SK-N-SH (cell line): ENCODE results near the gene UTF1. TPM values are rescaled to one million over a fixed set of nuclear protein-coding genes. Genes with fewer than 3 reads are reported as not detected.
A peak's percentile ranks its signal among the peaks of the same experiment; 100 is the strongest.

ENCODE experiments used
- CTCF ChIA-PET: fragments of 300-600, 350-600 bp; formaldehyde crosslinking; extraction: SDS; loops from one replicate; lab custom pipeline; 2021; lab: Yijun Ruan, JAX
- POLR2A ChIA-PET: fragments of 350-600 bp; sonication (Branson Sonifier 250); formaldehyde crosslinking; extraction: SDS; loops from one replicate; lab custom pipeline; 2020; ENCODE audit warnings: antibody characterized with exemption, inconsistent platforms; lab: Yijun Ruan, JAX
- DNase-seq: peaks from one replicate; pipeline ENCODE4 v3.0.0; 2012
- H2AFZ ChIP-seq: fragments of 200-600 bp; sonication (generic); 2 replicates; pipeline ENCODE4 v1.8.1; 2016; ENCODE audit warnings: antibody characterized with exemption, mild to moderate bottlenecking, low read depth
- H3F3A ChIP-seq: fragments of 200-600 bp; sonication (generic); replicated peaks from 2 replicates; pipeline ENCODE3; 2016; ENCODE audit warnings: antibody characterized with exemption, mild to moderate bottlenecking; ENCODE audit not compliant: insufficient read depth
- H3K27ac ChIP-seq, 2 experiments: fragments of 200-500 bp in 1 of 2; fragments of 200-600 bp in 1 of 2; sonication (Bioruptor generic) in 1 of 2; sonication (generic), shearing (Covaris generic) in 1 of 2; 2 replicates each; pipeline versions ENCODE4 v1.5.1 to v1.6.1; 2014 to 2016; ENCODE audit warnings: low read depth in 2 of 2, inconsistent platforms in 1 of 2, low read length in 1 of 2, mild to moderate bottlenecking in 1 of 2, mixed read lengths in 1 of 2
- H3K27me3 ChIP-seq: fragments of 200-600 bp; sonication (generic), shearing (Covaris generic); 2 replicates; pipeline ENCODE4 v1.6.1; 2016; ENCODE audit warnings: mixed run types; ENCODE audit not compliant: insufficient read depth
- H3K36me3 ChIP-seq, 2 experiments: fragments of 200-500 bp in 1 of 2; fragments of 200-600 bp in 1 of 2; sonication (Bioruptor generic) in 1 of 2; sonication (generic) in 1 of 2; replicated peaks in 1 of 2; 2 replicates each; pipeline versions ENCODE3 to v1.5.1; 2014 to 2016; ENCODE audit warnings: low read length in 1 of 2, mild to moderate bottlenecking in 1 of 2; ENCODE audit not compliant: insufficient read depth in 2 of 2, control insufficient read depth in 1 of 2
- H3K4me1 ChIP-seq, 2 experiments: fragments of 200-500 bp in 1 of 2; fragments of 200-600 bp in 1 of 2; sonication (Bioruptor generic) in 1 of 2; sonication (generic), shearing (Covaris generic) in 1 of 2; 2 replicates each; pipeline versions ENCODE4 v1.5.1 to v1.6.1; 2014 to 2016; ENCODE audit warnings: low read depth in 1 of 2, low read length in 1 of 2, mixed run types in 1 of 2; ENCODE audit not compliant: insufficient read depth in 2 of 2, control insufficient read depth in 1 of 2
- H3K4me2 ChIP-seq: fragments of 200-600 bp; sonication (generic), shearing (Covaris generic); 2 replicates; pipeline ENCODE4 v1.6.1; 2017; ENCODE audit warnings: mixed run types
- H3K4me3 ChIP-seq, 2 experiments: fragments of 200-500 bp in 1 of 2; fragments of 200-600 bp in 1 of 2; sonication (Bioruptor generic) in 1 of 2; sonication (generic), shearing (Covaris generic) in 1 of 2; 2 replicates each; pipeline versions ENCODE4 v1.5.1 to v1.8.1; 2014 to 2016; ENCODE audit warnings: low read depth in 2 of 2, inconsistent platforms in 1 of 2, low read length in 1 of 2, mild to moderate bottlenecking in 1 of 2, mixed read lengths in 1 of 2, moderate library complexity in 1 of 2
- H3K79me2 ChIP-seq: fragments of 200-600 bp; sonication (generic); 2 replicates; pipeline ENCODE4 v1.8.1; 2017; ENCODE audit warnings: mild to moderate bottlenecking; ENCODE audit not compliant: insufficient read depth
- H3K9ac ChIP-seq: fragments of 200-600 bp; sonication (generic); 2 replicates; pipeline ENCODE4 v1.6.1; 2017; ENCODE audit warnings: mixed run types
- H3K9me2 ChIP-seq: fragments of 200-600 bp; sonication (generic); 2 replicates; pipeline ENCODE4 v1.6.1; 2017; ENCODE audit warnings: mixed run types
- H3K9me3 ChIP-seq: fragments of 200-600 bp; sonication (generic); 2 replicates; pipeline ENCODE4 v1.6.1; 2017; ENCODE audit warnings: mixed run types, mild to moderate bottlenecking, moderate library complexity
- H4K20me1 ChIP-seq: fragments of 200-600 bp; sonication (generic); 2 replicates; pipeline ENCODE4 v1.6.1; 2017; ENCODE audit warnings: mild to moderate bottlenecking, mixed run types; ENCODE audit not compliant: insufficient read depth
- CTCF ChIP-seq: fragments of 200-600 bp; sonication (generic); IDR thresholded peaks from 2 replicates; pipeline ENCODE4 v1.6.1; 2017; ENCODE audit warnings: antibody characterized with exemption, mild to moderate bottlenecking, moderate library complexity
- ELF1 ChIP-seq: IDR thresholded peaks from 2 replicates; pipeline ENCODE4 v1.4.0; 2012
- EP300 ChIP-seq, 2 experiments: IDR thresholded peaks; 2 replicates each; pipeline versions ENCODE4 v1.4.0 to v1.6.1; 2012; ENCODE audit warnings: borderline replicate concordance in 1 of 2, low read depth in 1 of 2, low read length in 1 of 2
- FOSL2 ChIP-seq: IDR thresholded peaks from 2 replicates; pipeline ENCODE4 v1.4.0; 2012; ENCODE audit warnings: low read depth, mild to moderate bottlenecking, moderate library complexity, borderline replicate concordance
- FOXJ3 ChIP-seq: sonication (generic); formaldehyde crosslinking; IDR thresholded peaks from 2 replicates; pipeline ENCODE4 v1.5.1; 2020; ENCODE audit warnings: mild to moderate bottlenecking, missing genetic modification reagents
- FOXM1 ChIP-seq: IDR thresholded peaks from 2 replicates; pipeline ENCODE4 v1.4.0; 2012; ENCODE audit warnings: low read depth, mild to moderate bottlenecking
- GABPA ChIP-seq: IDR thresholded peaks from 2 replicates; pipeline ENCODE4 v1.4.0; 2012; ENCODE audit warnings: low read depth, mild to moderate bottlenecking
- GATA2 ChIP-seq: sonication (generic); formaldehyde crosslinking; IDR thresholded peaks from 2 replicates; pipeline ENCODE4 v1.5.0; 2020; ENCODE audit warnings: mild to moderate bottlenecking, missing genetic modification reagents
- JUND ChIP-seq: IDR thresholded peaks from 2 replicates; pipeline ENCODE4 v1.4.0; 2012
- MEF2A ChIP-seq: IDR thresholded peaks from 2 replicates; pipeline ENCODE4 v1.4.0; 2012; ENCODE audit warnings: low read depth, borderline replicate concordance
- NRF1 ChIP-seq: IDR thresholded peaks from 2 replicates; pipeline ENCODE4 v1.6.1; 2012; ENCODE audit warnings: low read depth, mild to moderate bottlenecking, low read length
- POLR2AphosphoS5 ChIP-seq: IDR thresholded peaks from 2 replicates; pipeline ENCODE4 v1.6.1; 2012; ENCODE audit warnings: low read depth, low read length
- RXRA ChIP-seq: IDR thresholded peaks from 2 replicates; pipeline ENCODE4 v1.4.0; 2012; ENCODE audit warnings: low read depth, mild to moderate bottlenecking, borderline replicate concordance
- SIN3A ChIP-seq: IDR thresholded peaks from 2 replicates; pipeline ENCODE4 v1.6.1; 2012; ENCODE audit warnings: low read depth, mild to moderate bottlenecking, low read length, moderate library complexity, borderline replicate concordance
- TAF1 ChIP-seq: IDR thresholded peaks from 2 replicates; pipeline ENCODE4 v1.6.1; 2012; ENCODE audit warnings: low read depth, mild to moderate bottlenecking, low read length, moderate library complexity, borderline replicate concordance
- TCF12 ChIP-seq: IDR thresholded peaks from 2 replicates; pipeline ENCODE4 v1.4.0; 2012
- TEAD4 ChIP-seq: IDR thresholded peaks from 2 replicates; pipeline ENCODE4 v1.4.0; 2012; ENCODE audit warnings: mild to moderate bottlenecking, borderline replicate concordance; ENCODE audit not compliant: insufficient read depth
- WGBS: methylation state at CpG from one replicate; pipeline ENCODE4 v1.1.6; 2017; ENCODE audit warnings: low lambda C conversion rate; 5-methylcytosine and 5-hydroxymethylcytosine counted together
- polyA plus RNA-seq, 3 experiments: library from polyadenylated mRNA; depleted of rRNA; stranded (reverse); fragments of >200 nt; gene quantifications; 2 replicates each; pipeline ENCODE4 v1.2.3, GENCODE V29; 2012
- TF ChIP-seq, protein P1 (sequence below): fragments of 150-350 bp; IDR thresholded peaks from 2 replicates; pipeline ENCODE4 v1.6.1; 2017; ENCODE audit warnings: antibody characterized with exemption, low read length, low read depth, borderline replicate concordance
- TF ChIP-seq, protein P2 (sequence below): IDR thresholded peaks from 2 replicates; pipeline ENCODE4 v1.6.1; 2012; ENCODE audit warnings: mild to moderate bottlenecking, low read depth, low read length, moderate library complexity
- TF ChIP-seq, protein P3 (sequence below): IDR thresholded peaks from 2 replicates; pipeline ENCODE4 v1.4.0; 2012; ENCODE audit warnings: low read depth

Gene UTF1
- polyA plus RNA-seq, 1 of the 3 experiments (the other 2 are of a cell fraction), result not detected

DNA sequence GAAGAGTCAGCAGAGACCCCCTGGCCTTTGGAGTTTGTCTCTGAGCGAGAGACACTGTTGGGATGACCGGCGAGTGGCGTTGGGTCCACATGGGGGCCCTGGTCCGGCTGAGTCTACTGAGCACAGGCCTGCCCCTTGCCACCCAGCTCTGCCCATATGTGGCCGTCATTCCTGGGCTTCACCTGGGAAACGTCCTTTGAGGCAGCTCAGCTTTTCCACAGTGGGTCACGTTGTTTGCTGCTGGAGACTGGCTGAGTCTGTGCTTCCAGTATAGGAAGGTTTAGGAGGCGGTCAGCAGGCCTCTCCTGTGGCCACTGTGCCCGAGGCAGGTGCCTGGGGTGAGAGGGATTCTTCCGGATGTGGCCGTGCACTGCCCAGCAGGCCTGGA, 29.6 kb downstream of the UTF1 start:
- H3K9me3 ChIP-seq, result no peaks in the 10 kb centered on the region
- WGBS, result 69% methylated on average over 8 of the region's 12 CpGs
- no peaks in the 10 kb centered on the region for H3K79me2 ChIP-seq
- H3K4me3 ChIP-seq, result no peak overlapping the region
- H3K4me1 ChIP-seq, result peaks cover 16 to 17% of the 10 kb centered on the region in 2 experiments; a peak in 3 of 4 replicates
- peak overlapping the region; percentile 42; the same call in 1 of the 2 replicates for H3K4me2 ChIP-seq
- ChIA-PET CTCF (no interaction called here), POLR2A (no interaction called here)
- peak overlapping the region; percentile 54; the same call in 1 of the 2 replicates for H2AFZ ChIP-seq
- H3K27me3 ChIP-seq, result no peaks in the 10 kb centered on the region
- H3K9me2 ChIP-seq, result no peaks in the 10 kb centered on the region
- H4K20me1 ChIP-seq, result no peaks in the 10 kb centered on the region
- no peak overlapping the region for H3K9ac ChIP-seq
- no peaks in the 10 kb centered on the region for H3K36me3 ChIP-seq
- DNase-seq, result no peak
- TF ChIP-seq TCF12 (no peak), TEAD4 (0 out of 2 replicates have a peak, but pooled peaks have one; percentile 8)
- H3F3A ChIP-seq, result peaks cover 6% of the 10 kb centered on the region
- peak overlapping the region in 1 of 2 experiments; percentile 76; a peak in 2 of 4 replicates for H3K27ac ChIP-seq

- Histone ChIP-seq H3F3A (peaks cover 6% of the 10 kb centered on the region), H2AFZ (no peak overlapping the region), H3K4me2 (peak overlapping the region; percentile 85), H4K20me1 (no peaks in the 10 kb centered on the region), H3K4me1 (peaks cover 16 to 17% of the 10 kb centered on the region in 2 experiments; a peak in 3 of 4 replicates), H3K9me3 (no peaks in the 10 kb centered on the region), H3K27ac (peak overlapping the region; percentile 22 to 76; a peak in 3 of 4 replicates), H3K36me3 (no peaks in the 10 kb centered on the region), H3K79me2 (no peaks in the 10 kb centered on the region), H3K27me3 (no peaks in the 10 kb centered on the region), H3K9me2 (no peaks in the 10 kb centered on the region), H3K9ac (peak overlapping the region; percentile 66), H3K4me3 (peak overlapping the region; percentile 47 to 60)
- TF ChIP-seq FOSL2, result no peak
- TF ChIP-seq RXRA, result no peak
- TF ChIP-seq FOXM1, result no peak
- no peak for TF ChIP-seq JUND
- TF ChIP-seq NRF1, result no peak
- TF ChIP-seq GABPA, result no peak
- no peak for TF ChIP-seq MEF2A
- TF ChIP-seq EP300 (IDR thresholded peaks at IDR 0.05; ENCODE audit: borderline replicate concordance in 1 of 2, low read depth in 1 of 2, low read length in 1 of 2), result no peak
- TF ChIP-seq, protein P1, sequence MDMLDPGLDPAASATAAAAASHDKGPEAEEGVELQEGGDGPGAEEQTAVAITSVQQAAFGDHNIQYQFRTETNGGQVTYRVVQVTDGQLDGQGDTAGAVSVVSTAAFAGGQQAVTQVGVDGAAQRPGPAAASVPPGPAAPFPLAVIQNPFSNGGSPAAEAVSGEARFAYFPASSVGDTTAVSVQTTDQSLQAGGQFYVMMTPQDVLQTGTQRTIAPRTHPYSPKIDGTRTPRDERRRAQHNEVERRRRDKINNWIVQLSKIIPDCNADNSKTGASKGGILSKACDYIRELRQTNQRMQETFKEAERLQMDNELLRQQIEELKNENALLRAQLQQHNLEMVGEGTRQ, result no peak
- TF ChIP-seq, protein P2, sequence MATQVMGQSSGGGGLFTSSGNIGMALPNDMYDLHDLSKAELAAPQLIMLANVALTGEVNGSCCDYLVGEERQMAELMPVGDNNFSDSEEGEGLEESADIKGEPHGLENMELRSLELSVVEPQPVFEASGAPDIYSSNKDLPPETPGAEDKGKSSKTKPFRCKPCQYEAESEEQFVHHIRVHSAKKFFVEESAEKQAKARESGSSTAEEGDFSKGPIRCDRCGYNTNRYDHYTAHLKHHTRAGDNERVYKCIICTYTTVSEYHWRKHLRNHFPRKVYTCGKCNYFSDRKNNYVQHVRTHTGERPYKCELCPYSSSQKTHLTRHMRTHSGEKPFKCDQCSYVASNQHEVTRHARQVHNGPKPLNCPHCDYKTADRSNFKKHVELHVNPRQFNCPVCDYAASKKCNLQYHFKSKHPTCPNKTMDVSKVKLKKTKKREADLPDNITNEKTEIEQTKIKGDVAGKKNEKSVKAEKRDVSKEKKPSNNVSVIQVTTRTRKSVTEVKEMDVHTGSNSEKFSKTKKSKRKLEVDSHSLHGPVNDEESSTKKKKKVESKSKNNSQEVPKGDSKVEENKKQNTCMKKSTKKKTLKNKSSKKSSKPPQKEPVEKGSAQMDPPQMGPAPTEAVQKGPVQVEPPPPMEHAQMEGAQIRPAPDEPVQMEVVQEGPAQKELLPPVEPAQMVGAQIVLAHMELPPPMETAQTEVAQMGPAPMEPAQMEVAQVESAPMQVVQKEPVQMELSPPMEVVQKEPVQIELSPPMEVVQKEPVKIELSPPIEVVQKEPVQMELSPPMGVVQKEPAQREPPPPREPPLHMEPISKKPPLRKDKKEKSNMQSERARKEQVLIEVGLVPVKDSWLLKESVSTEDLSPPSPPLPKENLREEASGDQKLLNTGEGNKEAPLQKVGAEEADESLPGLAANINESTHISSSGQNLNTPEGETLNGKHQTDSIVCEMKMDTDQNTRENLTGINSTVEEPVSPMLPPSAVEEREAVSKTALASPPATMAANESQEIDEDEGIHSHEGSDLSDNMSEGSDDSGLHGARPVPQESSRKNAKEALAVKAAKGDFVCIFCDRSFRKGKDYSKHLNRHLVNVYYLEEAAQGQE, result no peak
- TF ChIP-seq TAF1, result no peak
- TF ChIP-seq SIN3A, result no peak
- no peak for TF ChIP-seq FOXJ3 (CRISPR knock-in tag)
- TF ChIP-seq, protein P3, sequence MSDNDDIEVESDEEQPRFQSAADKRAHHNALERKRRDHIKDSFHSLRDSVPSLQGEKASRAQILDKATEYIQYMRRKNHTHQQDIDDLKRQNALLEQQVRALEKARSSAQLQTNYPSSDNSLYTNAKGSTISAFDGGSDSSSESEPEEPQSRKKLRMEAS, result no peak
- TF ChIP-seq GATA2 (CRISPR knock-in tag), result no peak
- TF ChIP-seq POLR2AphosphoS5, result no peak
- TF ChIP-seq CTCF, result no peak
- no peak for TF ChIP-seq ELF1
- CTCF ChIA-PET, result interaction anchor here (1.0 kb wide), 1 partner anchor 58 kb away, joined by 3 read pairs; no protein-coding TSS in a partner anchor
- WGBS, result 91% methylated on average over 10 of the region's 50 CpGs
- DNase-seq, result peak; percentile 83
- POLR2A ChIA-PET, result no interaction called here
Measured at GRCh38 chr10:133260895-133261725, 31.1 kb downstream of the UTF1 start.
